Islet precursor cell (in vitro differentiated cells): ENCODE measurements around the gene CSDE1.

Experiments
- DNase-seq: peaks from one replicate; pipeline ENCODE4 v3.0.0-alpha.2; 2018

Gene CSDE1

GRCh38 chr1:114746450-114747121, 11.2 kb downstream of the CSDE1 start:
- no peak for DNase-seq

- no peak for DNase-seq
Observed at GRCh38 chr1:114745291-114745690, 12.5 kb downstream of the CSDE1 start.

- DNase-seq: no peak
Observed at GRCh38 chr1:114741963-114742746, 15.6 kb downstream of the CSDE1 start.

GRCh38 chr1:114740331-114740730, 17.5 kb downstream of the CSDE1 start:
- no peak for DNase-seq

- no peak for DNase-seq
Observed at GRCh38 chr1:114737314-114737849, 20.4 kb downstream of the CSDE1 start.

GRCh38 chr1:114735479-114735878, 22.3 kb downstream of the CSDE1 start:
- DNase-seq: no peak

- DNase-seq: no peak
Observed at GRCh38 chr1:114729782-114730181, 28.0 kb downstream of the CSDE1 start.

- DNase-seq: no peak
Observed at GRCh38 chr1:114728553-114728952, 29.2 kb downstream of the CSDE1 start.

- DNase-seq: no peak
Observed at GRCh38 chr1:114725230-114725629, 32.6 kb downstream of the CSDE1 start.

- no peak for DNase-seq
Observed at GRCh38 chr1:114723915-114724314, 33.9 kb downstream of the CSDE1 start.

GRCh38 chr1:114723457-114723856, 34.3 kb downstream of the CSDE1 start:
- no peak for DNase-seq

GRCh38 chr1:114720492-114720891, 37.3 kb downstream of the CSDE1 start:
- no peak for DNase-seq

GRCh38 chr1:114719424-114719787, 38.4 kb downstream of the CSDE1 start:
- no peak for DNase-seq

GRCh38 chr1:114718661-114719423, 38.9 kb downstream of the CSDE1 start:
- peak; percentile 66 for DNase-seq

GRCh38 chr1:114716304-114717170, 41.2 kb downstream of the CSDE1 start, which contains the start of gene NRAS:
Gene NRAS, minus strand, starts transcription at chr1:114716771. Its CDS starts 611 bp downstream, at chr1:114716160.
- DNase-seq: peak; percentile 95

- DNase-seq: no peak
Observed at GRCh38 chr1:114715952-114716303, 41.9 kb downstream of the CSDE1 start.

GRCh38 chr1:114712977-114713376, 44.8 kb downstream of the CSDE1 start:
- DNase-seq: no peak

- no peak for DNase-seq
Observed at GRCh38 chr1:114710360-114710759, 47.4 kb downstream of the CSDE1 start.

- DNase-seq: no peak
Observed at GRCh38 chr1:114707604-114708003, 50.2 kb downstream of the CSDE1 start.

GRCh38 chr1:114703242-114703641, 54.5 kb downstream of the CSDE1 start:
- no peak for DNase-seq

GRCh38 chr1:114702737-114703136, 55.0 kb downstream of the CSDE1 start:
- DNase-seq: no peak

GRCh38 chr1:114701931-114702330, 55.9 kb downstream of the CSDE1 start:
- DNase-seq: no peak
